ENCODE measurements around the gene GRIP1. TPM values are rescaled to one million over a fixed set of nuclear protein-coding genes. Genes with fewer than 3 reads are reported as not detected.

GRIP1 gene
- total and polyA plus RNA-seq, 10 of the 15 experiments (the other 5 are each of a cell fraction or from before 2014, with no cell fraction given), result 0.05 to 0.85 (median 0.50) TPM; not detected in 7

DNA sequence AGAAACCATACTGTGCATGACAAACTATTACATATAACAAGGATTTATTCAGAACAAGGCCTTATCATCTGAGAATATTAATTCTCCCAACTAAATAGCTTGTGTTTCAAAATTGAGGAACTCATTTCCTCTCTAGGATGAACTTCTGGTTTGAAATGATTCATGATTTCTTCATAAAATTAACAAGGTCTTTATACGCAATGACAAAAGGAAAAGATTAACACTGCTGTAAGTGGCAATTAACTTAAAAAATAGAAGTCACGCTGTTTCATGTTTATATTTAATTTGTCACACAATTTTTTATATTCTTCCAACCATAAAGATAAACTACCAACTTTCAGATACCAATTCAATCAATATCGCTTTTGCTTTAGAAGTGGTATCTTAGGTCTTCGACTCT, 80.8 kb downstream of the GRIP1 start (continued):
- TF ChIP-seq ZNF592 (IDR thresholded peaks at IDR 0.05) (no peak), IKZF1 (conservative IDR thresholded peaks at IDR 0.05) (no peak), NR2F1 (conservative IDR thresholded peaks at IDR 0.05) (no peak), ZNF217 (IDR thresholded peaks at IDR 0.05) (no peak)
- TF ChIP-seq, protein P1, sequence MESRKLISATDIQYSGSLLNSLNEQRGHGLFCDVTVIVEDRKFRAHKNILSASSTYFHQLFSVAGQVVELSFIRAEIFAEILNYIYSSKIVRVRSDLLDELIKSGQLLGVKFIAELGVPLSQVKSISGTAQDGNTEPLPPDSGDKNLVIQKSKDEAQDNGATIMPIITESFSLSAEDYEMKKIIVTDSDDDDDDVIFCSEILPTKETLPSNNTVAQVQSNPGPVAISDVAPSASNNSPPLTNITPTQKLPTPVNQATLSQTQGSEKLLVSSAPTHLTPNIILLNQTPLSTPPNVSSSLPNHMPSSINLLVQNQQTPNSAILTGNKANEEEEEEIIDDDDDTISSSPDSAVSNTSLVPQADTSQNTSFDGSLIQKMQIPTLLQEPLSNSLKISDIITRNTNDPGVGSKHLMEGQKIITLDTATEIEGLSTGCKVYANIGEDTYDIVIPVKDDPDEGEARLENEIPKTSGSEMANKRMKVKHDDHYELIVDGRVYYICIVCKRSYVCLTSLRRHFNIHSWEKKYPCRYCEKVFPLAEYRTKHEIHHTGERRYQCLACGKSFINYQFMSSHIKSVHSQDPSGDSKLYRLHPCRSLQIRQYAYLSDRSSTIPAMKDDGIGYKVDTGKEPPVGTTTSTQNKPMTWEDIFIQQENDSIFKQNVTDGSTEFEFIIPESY (IDR thresholded peaks at IDR 0.05), result no peak

- ChIA-PET RAD21 (ENCODE audit: unreplicated experiment) (no interaction called here), POLR2A (no interaction called here), CTCF (interaction anchor here (0.8 kb wide), 1 partner anchor 114 kb away, joined by 3 read pairs; no protein-coding TSS in a partner anchor), SMC1A (ENCODE audit: uncharacterized antibody, unreplicated experiment) (no interaction called here)
- Histone ChIP-seq H3K79me2 (ENCODE audit: control insufficient read depth, insufficient read depth, low read length) (no peaks in the 10 kb centered on the region), H4K20me1 (ENCODE audit: control insufficient read depth, insufficient read depth) (no peaks in the 10 kb centered on the region), H3K27me3 (replicated peaks in 1 of 2; ENCODE audit: control insufficient read depth in 2 of 2, insufficient read depth in 2 of 2, low read length in 1 of 2) (no peaks in the 10 kb centered on the region; a peak in 1 of 4 replicates), H3K4me1 (ENCODE audit: control insufficient read depth, insufficient read depth, low read length) (no peaks in the 10 kb centered on the region), H2AFZ (ENCODE audit: control insufficient read depth, low read depth, low read length) (no peak overlapping the region), H3K9ac (ENCODE audit: control insufficient read depth, insufficient read depth, low read length) (no peak overlapping the region), H3K27ac (ENCODE audit: control insufficient read depth, insufficient read depth) (no peak overlapping the region), H3K4me2 (ENCODE audit: control insufficient read depth, insufficient read depth) (no peak overlapping the region), H3K4me3 (no peak overlapping the region), H3K36me3 (ENCODE audit: control insufficient read depth in 2 of 2, insufficient read depth in 2 of 2, low read length in 1 of 2) (no peaks in the 10 kb centered on the region), H3K9me3 (replicated peaks; ENCODE audit: control insufficient read depth, insufficient read depth, low read length) (no peaks in the 10 kb centered on the region)
- in situ Hi-C loops (cut with MboI), result no loop called here
- no peak for DNase-seq (ENCODE audit: low read depth, low spot score)
- ATAC-seq, result no peak
- FAIRE-seq, result no peak
- intact Hi-C loops (cut with micrococcal nuclease; ENCODE audit: unreplicated experiment), result no loop called here
- BruUV-seq (replicated peaks), result no TSS peak
- 50% methylated on average over 2 of the region's 2 CpGs for WGBS (ENCODE audit: insufficient coverage, insufficient replicate concordance, low lambda C conversion rate, missing lambda C conversion rate)
- TF ChIP-seq TCF12 (IDR thresholded peaks at IDR 0.05; ENCODE audit: low read depth, low read length), result no peak
- TF ChIP-seq ZNF24 (IDR thresholded peaks at IDR 0.05), result no peak
- TF ChIP-seq, protein P1 (IDR thresholded peaks at IDR 0.05), result no peak
- no peak for TF ChIP-seq MEF2A (IDR thresholded peaks at IDR 0.05; ENCODE audit: insufficient read depth, low read depth, low read length)
- TF ChIP-seq, protein P2, sequence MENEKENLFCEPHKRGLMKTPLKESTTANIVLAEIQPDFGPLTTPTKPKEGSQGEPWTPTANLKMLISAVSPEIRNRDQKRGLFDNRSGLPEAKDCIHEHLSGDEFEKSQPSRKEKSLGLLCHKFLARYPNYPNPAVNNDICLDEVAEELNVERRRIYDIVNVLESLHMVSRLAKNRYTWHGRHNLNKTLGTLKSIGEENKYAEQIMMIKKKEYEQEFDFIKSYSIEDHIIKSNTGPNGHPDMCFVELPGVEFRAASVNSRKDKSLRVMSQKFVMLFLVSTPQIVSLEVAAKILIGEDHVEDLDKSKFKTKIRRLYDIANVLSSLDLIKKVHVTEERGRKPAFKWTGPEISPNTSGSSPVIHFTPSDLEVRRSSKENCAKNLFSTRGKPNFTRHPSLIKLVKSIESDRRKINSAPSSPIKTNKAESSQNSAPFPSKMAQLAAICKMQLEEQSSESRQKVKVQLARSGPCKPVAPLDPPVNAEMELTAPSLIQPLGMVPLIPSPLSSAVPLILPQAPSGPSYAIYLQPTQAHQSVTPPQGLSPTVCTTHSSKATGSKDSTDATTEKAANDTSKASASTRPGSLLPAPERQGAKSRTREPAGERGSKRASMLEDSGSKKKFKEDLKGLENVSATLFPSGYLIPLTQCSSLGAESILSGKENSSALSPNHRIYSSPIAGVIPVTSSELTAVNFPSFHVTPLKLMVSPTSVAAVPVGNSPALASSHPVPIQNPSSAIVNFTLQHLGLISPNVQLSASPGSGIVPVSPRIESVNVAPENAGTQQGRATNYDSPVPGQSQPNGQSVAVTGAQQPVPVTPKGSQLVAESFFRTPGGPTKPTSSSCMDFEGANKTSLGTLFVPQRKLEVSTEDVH (IDR thresholded peaks at IDR 0.05; ENCODE audit: low read depth, partially characterized antibody), result no peak
- no peak for TF ChIP-seq YBX1 (IDR thresholded peaks at IDR 0.05)
- TF ChIP-seq MEF2B (IDR thresholded peaks at IDR 0.05; ENCODE audit: partially characterized antibody, poor library complexity, severe bottlenecking), result no peak
- TF ChIP-seq NFIC (IDR thresholded peaks at IDR 0.05; ENCODE audit: low read depth, low read length), result no peak
- no peak for TF ChIP-seq RCOR1 (conservative IDR thresholded peaks at IDR 0.05; ENCODE audit: low read depth, low read length)
Measured at GRCh38 chr12:66596199-66596598, 82.7 kb downstream of the GRIP1 start.

Measured in GM12878 (cell line).